HG03064 (cell line): Measurements from ENCODE around the gene AIFM2.
A peak's percentile ranks its signal among the peaks of the same experiment; 100 is the strongest.
"Not testable (repeated sequence)": the region's sequence is repeated elsewhere in the genome, so short reads cannot be mapped to it uniquely, and the experiment has no call there.

ENCODE experiments used
- ATAC-seq: cut with Tn5 transposase; IDR thresholded peaks from one replicate; pipeline ENCODE4 v1.9.1; 2021; ENCODE audit warnings: low read depth; ENCODE audit not compliant: unreplicated experiment

The AIFM2 gene

GRCh38 chr10:70132098-70133029 is at the start of gene AIFM2:
Gene AIFM2, minus strand, starts transcription at chr10:70132825. Its CDS starts 8,741 bp downstream, at chr10:70124084.
- peak; percentile 67 for ATAC-seq

GRCh38 chr10:70179209-70179608 is 46.6 kb upstream of the AIFM2 start:
- ATAC-seq: not testable (repeated sequence)

DNA sequence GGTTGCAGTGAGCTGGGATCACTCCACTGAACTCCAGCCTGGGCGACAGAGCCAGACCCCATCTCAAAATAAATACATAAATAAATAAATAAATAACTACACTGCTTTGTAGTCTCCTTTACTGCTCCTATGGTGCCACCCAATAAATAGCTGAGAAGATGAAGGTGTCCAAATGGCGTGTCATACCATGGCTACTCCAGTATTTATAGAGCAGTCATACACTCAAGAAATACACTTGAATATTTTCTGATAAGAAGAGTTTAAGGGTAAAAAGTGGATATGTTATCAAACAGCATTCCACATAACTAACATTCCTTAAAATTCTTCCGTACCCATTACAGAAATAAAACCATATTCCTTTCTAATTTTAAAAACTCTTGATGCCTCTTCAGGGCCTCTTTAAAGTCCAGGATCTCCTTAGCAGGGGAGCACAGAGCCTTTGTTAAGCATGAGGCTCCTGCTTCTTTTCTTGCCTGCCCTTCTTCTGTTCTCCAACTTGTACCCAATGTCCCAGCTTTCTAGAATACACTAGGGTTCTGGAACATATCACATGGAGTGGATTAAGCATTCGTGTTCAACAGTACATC is 45.6 kb upstream of the AIFM2 start:
- ATAC-seq: no peak

GRCh38 chr10:70176441-70176840 is 43.8 kb upstream of the AIFM2 start:
- no peak for ATAC-seq

DNA sequence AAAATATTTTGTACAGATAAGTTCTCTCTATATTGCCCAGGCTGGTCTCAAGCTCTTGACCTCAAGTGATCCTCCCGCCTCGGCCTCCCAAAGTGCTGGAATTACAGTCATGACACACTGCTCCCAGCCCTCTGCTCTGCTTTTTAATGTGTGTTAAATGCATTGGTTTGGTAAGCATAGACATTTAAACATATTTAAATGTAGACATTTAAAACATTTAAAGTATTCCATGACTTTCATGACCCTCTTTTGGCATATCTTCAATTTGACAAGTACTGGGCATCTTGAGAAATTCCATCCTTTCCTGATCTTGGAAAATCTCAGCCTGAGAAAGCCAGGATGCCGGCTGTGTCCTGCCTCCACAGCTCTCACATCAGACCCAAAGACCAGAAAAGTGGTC is 42.9 kb upstream of the AIFM2 start:
- no peak for ATAC-seq

DNA sequence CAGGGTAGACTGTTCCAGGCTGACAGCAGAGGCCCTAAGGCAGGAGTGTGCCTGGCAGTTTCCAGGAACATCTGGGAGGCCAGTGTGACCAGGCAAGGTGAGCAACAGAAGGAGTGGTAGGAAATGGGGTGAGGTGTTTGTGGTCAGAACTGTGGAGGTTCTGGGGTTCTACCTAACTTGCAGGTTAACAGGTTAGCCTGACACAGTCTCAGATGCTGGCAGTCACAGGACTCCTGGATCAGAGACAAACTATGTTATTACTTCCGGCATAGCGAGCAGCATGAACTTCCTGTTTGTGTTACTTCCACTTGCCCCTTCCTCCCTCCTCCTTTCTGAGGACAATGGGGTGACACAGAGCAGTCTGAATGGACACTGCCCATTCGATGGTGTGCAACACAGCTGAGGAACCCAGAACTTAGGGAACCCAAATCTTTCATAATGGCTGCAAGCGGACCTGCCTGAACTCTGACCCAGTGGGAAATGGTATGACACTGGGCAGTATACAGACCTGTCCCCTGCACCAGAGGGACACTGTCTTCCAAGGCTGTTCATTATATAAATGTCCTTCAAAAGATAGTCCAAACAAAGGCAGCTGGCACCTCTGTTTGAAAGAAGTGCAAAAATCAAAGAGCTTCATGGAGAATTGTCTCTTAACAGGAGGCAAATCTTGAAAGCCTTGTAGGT is 41.6 kb upstream of the AIFM2 start:
- no peak for ATAC-seq

DNA sequence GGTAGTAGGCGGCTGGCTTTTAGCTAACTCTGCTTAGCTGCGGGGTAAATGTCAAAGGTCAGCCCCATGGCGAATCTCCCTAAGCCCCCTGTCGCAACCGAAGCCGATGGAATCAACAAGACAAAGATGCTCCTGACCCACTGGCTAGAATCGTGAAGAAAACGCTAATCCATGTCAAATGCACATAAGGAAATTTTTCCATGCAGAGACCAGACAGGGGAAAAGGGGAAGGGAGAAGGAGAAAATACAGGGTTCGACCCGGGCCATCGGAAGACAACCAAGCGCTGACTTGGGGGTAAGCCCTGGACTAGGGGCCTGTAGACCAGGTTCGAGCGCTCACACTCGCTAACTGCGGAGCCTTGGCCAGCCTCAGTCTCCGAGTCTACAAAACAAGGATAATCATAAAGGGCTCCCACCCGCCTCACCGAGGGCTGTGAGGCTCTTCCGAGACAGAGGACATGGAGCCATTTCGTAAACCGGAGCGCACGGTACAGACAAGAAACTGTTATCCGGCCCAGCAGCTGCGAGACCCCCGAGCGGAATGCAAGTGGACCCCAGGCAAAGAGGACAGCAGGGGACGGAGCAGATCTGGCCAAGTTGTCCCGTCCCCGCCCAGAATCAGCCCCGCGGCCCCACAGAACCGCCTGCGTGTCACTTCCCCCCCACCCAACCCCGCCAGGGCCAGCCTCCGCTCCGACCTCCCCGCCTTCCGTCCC is 37.2 kb upstream of the AIFM2 start:
- no peak for ATAC-seq

DNA sequence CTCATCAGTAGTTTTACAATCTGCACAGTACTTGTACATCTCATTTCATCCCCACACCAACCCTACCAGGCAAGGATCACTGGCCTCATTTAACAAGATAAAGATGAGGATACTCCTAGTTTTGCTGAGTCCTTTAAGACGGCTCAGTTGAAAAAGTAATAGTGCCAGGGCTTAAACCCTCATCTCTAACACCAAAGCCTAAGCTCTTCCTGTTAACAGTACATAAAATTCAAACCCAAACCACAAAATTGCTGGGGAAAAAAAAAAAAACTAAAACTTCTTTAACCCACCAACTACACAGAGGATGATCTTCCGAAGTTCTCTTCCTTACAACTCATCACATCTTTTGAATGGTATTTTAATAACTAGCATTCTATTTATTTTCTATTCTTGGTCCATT is 36.4 kb upstream of the AIFM2 start:
- ATAC-seq: no peak

- no peak for ATAC-seq
Measured at GRCh38 chr10:70167246-70167645, 34.6 kb upstream of the AIFM2 start.

- no peak for ATAC-seq
Measured at GRCh38 chr10:70166394-70166793, 33.8 kb upstream of the AIFM2 start.

GRCh38 chr10:70164163-70164562 is 31.5 kb upstream of the AIFM2 start:
- ATAC-seq: no peak

GRCh38 chr10:70163448-70163847 is 30.8 kb upstream of the AIFM2 start:
- no peak for ATAC-seq

- ATAC-seq: peak; percentile 87
Measured at GRCh38 chr10:70162892-70163201, 30.2 kb upstream of the AIFM2 start.

DNA sequence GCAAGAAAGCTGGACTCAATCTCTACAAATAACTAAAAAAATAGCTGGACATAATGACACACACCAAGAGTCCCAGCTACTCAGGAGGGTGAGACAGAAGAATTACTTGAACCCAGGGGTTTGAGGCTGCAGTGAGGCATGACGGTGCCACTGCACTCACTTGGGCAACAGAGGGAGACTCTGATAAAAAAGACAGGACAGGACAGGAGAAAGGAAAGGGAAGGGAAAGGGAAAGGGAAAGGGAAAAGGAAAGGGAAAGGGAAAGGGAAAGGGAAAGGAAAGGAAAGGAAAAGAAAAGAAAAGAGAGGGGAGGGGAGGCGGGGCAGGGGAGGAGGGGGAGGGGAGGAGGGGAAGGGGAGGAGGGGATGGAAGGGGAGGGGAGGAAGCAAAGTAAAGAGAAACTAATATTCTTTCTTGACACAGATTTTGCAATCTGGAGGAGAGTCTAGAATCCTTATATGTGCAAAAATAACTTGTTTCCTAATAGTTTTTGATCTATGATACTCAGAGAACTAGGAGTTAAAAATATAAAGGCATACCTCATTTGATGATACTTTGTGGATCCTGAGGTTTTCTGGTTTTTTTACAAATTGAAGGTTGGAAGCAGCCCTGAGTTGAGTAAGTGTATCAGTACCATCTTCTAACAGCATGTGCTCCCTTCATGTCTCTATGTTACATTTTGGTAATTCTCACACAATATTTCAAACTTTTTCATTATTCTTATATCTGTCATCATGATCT is 29.7 kb upstream of the AIFM2 start:
- ATAC-seq: peak; percentile 8

DNA sequence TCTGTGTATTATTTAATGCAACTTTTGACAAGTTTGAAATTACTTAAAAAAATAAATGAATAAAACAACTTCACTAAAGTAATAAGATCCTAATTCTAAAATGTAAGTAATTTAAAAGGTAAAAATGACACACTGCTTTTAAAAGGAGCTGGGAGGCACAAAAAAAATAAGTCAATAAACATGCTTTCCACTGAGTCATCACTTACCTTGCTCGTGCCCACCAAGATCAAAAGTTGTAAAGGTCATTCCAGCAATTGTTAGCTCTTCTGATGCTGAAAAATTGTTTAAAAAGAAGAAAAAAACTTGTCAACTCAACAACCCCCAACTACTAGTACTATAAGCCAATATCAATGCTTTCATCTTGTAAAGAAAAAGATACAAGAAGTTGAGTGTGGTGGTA is 28.2 kb upstream of the AIFM2 start:
- ATAC-seq: no peak

GRCh38 chr10:70159366-70159765 is 26.7 kb upstream of the AIFM2 start:
- not testable (repeated sequence) for ATAC-seq

GRCh38 chr10:70158113-70158512 is 25.5 kb upstream of the AIFM2 start:
- ATAC-seq: no peak

DNA sequence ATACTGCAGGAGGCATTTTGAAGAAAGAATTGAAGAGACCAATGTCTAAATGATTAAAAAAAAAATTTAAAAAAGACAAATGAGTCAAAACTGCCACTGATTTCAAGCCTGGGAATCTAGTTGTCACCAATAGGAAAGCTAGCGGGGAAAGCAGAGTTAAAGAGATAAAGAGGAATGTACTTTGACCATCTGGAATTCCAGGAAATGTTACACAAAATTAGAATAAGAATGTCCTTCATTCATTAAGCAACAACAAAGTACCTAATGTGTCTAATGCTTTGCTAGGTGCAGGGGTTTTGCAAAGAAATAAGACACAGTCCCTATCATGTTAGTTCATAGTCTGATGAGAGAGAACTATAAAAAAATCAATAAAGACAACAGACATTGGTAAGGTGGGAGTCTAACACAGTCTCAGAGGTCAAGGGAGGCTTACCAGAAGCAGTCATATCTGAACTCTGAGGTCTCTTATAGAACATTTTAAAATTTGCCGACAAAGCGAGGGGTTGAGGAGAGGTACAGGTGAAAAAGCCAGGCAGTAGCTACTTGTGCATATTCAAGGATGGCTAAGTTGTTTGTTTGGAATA is 22.7 kb upstream of the AIFM2 start:
- no peak for ATAC-seq

- ATAC-seq: no peak
Measured at GRCh38 chr10:70148516-70148915, 15.9 kb upstream of the AIFM2 start.

GRCh38 chr10:70147259-70147625 is 14.6 kb upstream of the AIFM2 start:
- ATAC-seq: no peak
